NCI-H1048 (cell line): Measurements from ENCODE around the gene CCDC18.
"Not testable (repeated sequence)": the region's sequence is repeated elsewhere in the genome, so short reads cannot be mapped to it uniquely, and the experiment has no call there.

Source experiments
- DNase-seq: peaks from one replicate; lab custom pipeline; 2025; lab: John Stamatoyannopoulos, UW

The CCDC18 gene

GRCh38 chr1:93237021-93237420, 56.5 kb downstream of the CCDC18 start:
- DNase-seq, result no peak

DNA sequence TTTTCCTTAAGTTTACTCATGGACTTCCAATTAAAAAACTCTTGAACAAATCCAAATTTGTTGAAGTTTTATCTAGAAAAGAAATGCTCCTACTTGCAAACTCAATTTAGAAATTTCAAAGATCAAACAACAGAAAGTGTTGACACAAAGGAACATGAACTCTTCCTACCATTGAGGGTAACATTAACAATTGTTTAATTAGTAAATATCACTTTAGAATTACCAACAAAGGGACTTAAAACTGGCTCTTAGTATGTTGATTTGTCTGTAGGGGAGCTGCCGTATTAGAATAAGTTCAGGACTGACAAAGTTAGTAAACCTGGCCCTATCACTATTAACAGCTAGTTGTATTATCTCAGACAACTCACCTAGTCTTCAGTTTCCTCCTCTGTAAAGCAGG, 57.9 kb downstream of the CCDC18 start:
- no peak for DNase-seq

- DNase-seq, result no peak
These were observed 59.3 kb downstream of the CCDC18 start for GRCh38 chr1:93239863-93240262.

GRCh38 chr1:93243233-93243632, 62.7 kb downstream of the CCDC18 start:
- DNase-seq, result not testable (repeated sequence)

DNA sequence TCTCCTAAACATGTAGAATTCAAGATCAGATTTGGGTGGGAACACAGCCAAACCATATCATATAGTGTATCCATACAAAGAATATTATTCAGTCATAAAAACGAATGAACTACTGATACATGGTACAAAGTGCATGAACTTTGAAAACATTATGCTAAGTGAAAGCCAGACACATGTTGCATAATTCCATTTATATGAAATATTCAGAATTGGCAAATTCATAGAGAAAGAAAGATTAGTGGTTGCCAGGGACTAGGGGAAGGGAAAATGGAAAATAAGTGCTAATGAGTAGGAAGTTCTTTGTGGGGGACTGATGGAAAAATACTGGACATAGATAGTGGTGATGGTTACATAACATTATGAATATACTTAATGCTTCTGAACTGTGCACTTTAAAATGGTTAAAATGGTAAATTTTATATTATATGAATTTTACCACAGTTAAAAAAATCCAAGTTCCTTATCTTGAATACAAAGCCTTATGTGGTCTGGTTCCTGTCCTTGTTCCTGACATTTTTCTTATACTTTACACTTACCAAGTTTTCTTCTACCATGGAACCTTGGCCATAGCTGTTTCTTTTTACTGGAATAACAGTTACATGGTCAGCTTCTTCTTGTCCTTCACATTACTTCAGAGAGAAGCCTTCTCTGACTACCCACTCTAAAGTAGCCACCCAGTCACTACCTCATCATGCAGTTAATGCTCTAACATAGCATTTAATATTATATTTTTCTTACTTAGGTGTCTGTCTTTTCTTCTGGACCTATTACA, 64.0 kb downstream of the CCDC18 start:
- DNase-seq, result no peak

- DNase-seq, result no peak
These were observed 71.4 kb downstream of the CCDC18 start for GRCh38 chr1:93251966-93252365.

GRCh38 chr1:93252598-93252997, 72.1 kb downstream of the CCDC18 start:
- no peak for DNase-seq

DNA sequence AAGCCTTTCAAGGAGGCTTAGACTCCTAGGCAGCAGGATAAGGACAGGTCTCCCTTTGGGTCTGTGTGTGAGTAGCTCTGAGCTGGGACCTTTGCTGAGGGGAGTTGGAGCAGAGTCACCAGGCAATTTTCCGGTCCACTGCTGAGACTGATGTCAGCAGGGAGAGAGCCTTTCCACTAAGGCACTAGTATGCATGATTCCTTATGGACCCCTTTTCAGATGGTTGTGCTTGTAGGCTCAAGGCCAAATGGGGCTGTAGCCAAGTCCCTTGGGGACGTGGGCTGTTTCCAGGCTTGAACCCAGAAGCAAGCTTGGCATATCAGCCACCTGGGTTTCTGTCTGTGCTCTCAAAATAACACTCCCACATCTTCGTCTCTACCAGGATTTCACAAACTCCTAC, 73.0 kb downstream of the CCDC18 start:
- no peak for DNase-seq

- no peak for DNase-seq
These were observed 74.9 kb downstream of the CCDC18 start for GRCh38 chr1:93255222-93256079.

- no peak for DNase-seq
These were observed 75.9 kb downstream of the CCDC18 start for GRCh38 chr1:93256433-93256832.

DNA sequence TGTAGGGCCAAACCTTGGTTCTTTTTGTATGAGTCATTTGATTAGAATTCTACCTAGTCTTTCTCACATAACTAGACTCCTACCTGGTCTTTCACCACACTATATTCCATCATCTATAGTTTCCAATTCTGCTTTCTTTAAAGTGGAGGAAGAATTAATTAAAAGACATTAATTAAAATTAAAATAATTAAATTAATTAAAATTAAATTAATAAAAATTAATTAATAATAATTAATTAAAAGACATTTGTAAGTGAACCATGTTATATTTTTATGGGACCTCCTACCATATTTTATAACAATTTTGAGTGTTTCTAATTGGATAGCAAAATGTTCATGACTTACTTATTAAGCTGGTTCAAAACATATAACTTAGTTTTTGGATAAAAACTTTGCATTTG, 77.4 kb downstream of the CCDC18 start:
- no peak for DNase-seq

DNA sequence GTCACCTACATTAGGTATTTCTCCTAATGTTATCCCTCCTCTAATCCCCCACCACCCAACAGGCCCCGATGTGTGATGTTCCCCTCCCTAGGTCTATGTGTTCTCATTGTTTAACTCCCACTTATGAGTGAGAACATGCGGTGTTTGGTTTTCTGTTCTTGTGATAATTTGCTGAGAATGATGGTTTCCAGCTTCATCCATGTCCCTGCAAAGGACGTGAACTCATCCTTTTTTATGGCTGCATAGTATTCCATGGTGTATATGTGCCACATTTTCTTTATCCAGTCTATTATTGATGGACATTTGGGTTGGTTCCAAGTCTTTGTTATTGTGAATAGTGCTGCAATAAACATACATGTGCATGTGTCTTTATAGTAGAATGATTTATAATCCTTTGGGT, 80.2 kb downstream of the CCDC18 start:
- DNase-seq, result not testable (repeated sequence)

- DNase-seq, result no peak
These were observed 82.1 kb downstream of the CCDC18 start for GRCh38 chr1:93262645-93263044.

GRCh38 chr1:93268888-93269287, 88.4 kb downstream of the CCDC18 start:
- not testable (repeated sequence) for DNase-seq

- DNase-seq, result not testable (repeated sequence)
These were observed 94.7 kb downstream of the CCDC18 start for GRCh38 chr1:93275262-93275633.

DNA sequence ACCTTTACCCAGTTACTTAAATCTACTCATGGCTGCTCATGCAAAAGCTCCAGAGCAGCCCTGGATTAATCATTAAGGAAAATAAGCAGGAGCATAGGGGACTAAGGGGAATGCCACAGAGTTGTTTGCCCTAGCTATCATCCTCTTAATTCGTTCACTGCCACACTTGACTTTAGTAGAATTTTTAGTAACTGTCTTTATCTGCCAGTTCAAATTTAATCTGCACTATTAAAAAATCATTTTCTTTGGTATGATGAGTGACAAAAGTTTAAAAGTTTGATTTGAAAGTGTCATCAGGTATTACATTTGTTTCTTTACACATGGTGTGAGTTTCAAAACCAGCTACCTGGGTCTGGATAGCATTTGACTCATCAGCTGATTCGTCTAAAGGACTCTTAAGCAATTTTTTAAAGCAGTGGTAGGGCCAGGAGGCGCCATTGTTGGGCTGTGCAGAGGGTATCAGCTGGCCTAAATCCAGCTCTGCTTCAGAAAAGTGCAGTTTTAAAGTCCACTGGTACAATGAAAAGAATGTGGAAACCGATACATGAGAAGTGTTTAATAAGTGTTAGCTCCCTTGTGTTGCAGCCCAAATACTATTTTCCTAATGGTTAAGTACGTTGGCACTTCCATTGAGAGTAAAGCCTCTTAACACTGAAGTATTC, 95.2 kb downstream of the CCDC18 start:
- DNase-seq, result no peak

- not testable (repeated sequence) for DNase-seq
These were observed 97.0 kb downstream of the CCDC18 start for GRCh38 chr1:93277530-93277929.

DNA sequence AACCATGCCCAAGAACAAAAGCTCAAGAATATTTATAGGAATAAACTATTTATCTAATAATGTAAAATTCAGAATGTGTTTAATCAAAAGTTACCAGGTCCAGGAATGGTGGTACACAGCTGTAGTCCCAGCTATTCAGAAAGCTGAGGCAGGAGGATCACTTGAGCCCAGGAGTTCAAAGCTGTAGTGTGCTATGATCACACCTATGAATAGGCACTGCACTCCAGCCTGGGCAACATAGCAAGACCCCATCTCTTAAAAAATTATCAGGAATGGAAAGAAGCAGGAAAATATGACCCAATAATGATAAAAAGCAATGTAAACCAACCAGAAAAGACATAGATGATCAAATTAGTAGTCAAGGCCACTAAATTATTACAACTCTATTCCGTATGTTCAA, 103.0 kb downstream of the CCDC18 start:
- DNase-seq, result no peak

DNA sequence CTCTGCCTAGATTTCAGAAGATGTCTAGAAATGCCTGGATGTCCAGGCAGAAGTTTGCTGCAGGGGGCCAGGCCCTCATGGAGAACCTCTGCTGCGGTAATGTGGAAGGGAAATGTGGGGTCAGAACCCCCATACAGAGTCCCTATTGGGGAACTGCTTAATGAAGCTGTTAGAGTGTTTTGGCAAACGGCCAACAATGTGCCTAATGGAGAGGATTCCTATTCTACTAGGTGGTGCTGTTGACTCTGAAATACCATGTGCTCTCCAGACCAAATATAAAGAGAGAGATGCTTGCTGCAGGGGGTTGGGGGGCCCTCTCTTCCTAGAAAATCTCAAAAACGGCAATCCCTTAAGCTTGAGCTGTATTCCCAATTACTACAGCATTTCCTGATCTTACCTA, 108.0 kb downstream of the CCDC18 start:
- DNase-seq, result no peak

DNA sequence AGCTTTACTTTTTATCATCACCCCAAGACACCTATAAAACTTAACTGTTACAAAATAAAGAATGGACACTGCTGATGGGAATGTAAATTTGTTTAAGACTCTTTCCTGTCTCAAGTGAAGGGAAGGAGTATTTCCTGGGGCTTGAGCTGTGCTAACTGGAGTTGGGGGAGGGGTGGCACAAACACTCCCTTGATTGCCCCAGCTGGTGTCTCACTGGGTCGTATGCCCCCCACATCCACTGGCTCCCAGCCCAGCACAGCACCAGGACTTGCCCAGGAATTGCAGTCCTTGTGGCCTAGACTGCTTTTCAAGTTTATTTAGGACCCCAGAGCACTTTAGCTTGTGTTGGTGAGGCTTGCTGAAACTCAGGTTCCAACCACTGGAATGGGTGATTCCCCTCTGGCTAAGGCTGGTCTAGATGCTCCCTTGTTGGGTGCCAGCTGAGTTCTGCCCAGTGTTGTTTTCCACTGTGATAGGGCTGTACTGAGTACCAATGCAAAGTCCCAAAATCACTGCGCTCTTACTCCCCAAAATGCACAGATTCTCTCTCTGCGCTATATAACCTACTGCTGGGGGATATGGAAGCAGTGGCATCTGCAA, 116.1 kb downstream of the CCDC18 start:
- DNase-seq, result no peak

DNA sequence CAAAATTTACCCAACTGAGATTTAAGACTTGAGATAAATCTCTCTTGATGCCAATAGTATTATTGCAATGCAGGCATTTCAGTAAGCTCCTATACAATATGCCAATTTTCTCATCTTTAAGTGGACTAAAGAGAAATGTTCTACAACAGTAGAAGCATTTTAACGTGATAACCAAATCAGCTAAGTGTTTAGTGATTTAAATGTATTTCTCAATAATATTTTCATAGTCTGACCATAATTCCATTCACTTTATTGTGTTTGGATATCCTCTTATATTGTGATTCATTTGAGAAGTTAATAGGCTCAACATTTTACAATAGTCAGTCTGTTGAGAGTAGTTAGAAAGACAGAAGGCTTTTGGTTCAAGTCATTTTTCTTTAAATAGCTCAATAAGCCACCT, 120.6 kb downstream of the CCDC18 start:
- DNase-seq, result no peak

GRCh38 chr1:93302078-93302477, 121.6 kb downstream of the CCDC18 start:
- DNase-seq, result no peak
